GM12864 (cell line): Measurements from ENCODE around the gene SYT3.
A peak's percentile ranks its signal among the peaks of the same experiment; 100 is the strongest.

Experiments used
- DNase-seq: peaks from one replicate; pipeline ENCODE4 v3.0.0-alpha.2; 2011; ENCODE audit warnings: low read depth
- H3K4me3 ChIP-seq: 2 replicates; pipeline ENCODE4 v1.5.1; 2011; ENCODE audit warnings: mild to moderate bottlenecking, low read depth, low read length, control low read depth
- TF ChIP-seq, protein P1 (sequence below): IDR thresholded peaks from 2 replicates; pipeline ENCODE4 v1.5.1; 2011; ENCODE audit warnings: low read depth, mild to moderate bottlenecking, moderate library complexity, low read length, control low read depth, inconsistent platforms; ENCODE audit errors: missing control alignments

SYT3 gene

GRCh38 chr19:50639121-50640112 is at the start of gene SYT3:
SYT3 (minus strand) TSS chr19:50639881; CDS start chr19:50637411, 2,470 bp downstream.
- no peak for DNase-seq
- TF ChIP-seq, protein P1, sequence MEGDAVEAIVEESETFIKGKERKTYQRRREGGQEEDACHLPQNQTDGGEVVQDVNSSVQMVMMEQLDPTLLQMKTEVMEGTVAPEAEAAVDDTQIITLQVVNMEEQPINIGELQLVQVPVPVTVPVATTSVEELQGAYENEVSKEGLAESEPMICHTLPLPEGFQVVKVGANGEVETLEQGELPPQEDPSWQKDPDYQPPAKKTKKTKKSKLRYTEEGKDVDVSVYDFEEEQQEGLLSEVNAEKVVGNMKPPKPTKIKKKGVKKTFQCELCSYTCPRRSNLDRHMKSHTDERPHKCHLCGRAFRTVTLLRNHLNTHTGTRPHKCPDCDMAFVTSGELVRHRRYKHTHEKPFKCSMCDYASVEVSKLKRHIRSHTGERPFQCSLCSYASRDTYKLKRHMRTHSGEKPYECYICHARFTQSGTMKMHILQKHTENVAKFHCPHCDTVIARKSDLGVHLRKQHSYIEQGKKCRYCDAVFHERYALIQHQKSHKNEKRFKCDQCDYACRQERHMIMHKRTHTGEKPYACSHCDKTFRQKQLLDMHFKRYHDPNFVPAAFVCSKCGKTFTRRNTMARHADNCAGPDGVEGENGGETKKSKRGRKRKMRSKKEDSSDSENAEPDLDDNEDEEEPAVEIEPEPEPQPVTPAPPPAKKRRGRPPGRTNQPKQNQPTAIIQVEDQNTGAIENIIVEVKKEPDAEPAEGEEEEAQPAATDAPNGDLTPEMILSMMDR: no peak
- H3K4me3 ChIP-seq: no peak within 1 kb of the TSS

DNA sequence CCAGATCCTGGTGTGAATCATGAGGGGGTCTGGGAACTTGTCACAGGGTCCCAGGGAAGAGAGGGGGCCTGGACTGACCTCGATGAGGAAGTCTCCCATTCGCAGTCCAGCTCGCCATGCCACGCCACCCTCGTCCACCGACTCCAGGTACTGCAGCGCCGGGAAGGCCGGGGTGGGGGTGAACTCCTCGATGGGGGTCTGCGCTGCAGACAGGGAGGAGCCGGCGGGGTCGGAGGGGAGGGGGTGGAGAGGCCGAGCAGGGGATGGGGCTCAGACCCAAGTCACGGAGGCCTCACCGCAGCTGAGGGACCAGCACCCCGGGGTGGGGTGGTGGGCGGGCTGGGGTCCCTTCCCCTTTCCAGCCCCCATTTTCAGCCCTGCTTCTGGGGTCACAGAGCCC is 49.1 kb upstream of the SYT3 start:
- TF ChIP-seq, protein P1: no peak
- no peak for DNase-seq
- H3K4me3 ChIP-seq: no peak overlapping the region

DNA sequence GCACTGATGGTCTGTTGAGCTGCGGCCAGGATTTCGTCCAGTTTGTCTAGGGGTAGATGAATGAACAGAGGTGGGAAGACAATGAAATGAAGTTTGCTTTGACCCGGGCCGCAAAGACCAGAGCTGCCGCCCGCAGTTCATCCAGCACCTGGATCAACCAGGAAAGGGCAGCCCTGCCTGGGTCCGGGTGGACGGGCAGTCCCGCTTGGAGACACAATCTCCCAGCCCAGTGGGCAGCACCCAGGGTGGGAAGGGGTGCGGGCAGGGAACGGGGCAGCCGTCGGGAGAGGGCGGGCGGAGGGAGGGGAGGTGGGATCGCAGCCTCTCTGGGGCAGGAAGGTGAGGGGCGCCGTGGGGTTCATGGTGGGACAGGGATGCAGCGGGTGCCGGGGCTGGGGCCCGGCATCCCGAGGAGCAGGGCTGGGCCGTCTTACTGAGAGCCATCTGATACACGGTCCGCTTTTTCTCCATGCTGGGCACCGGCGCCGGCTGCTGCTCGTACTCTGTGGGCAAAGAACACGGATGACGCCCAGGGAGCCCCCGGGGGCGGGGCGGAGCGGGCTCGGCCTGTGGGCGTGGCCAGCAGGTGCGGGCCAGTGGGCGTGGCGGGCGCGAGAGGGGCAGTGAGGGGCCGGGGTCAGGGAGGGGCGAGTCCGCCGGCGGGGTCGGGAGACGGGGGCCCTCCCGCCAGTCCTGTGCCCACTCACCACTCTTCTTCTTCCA is 46.8 kb upstream of the SYT3 start:
- TF ChIP-seq, protein P1: no peak
- no peak for DNase-seq
- no peak overlapping the region for H3K4me3 ChIP-seq

GRCh38 chr19:50679177-50680125 is 39.8 kb upstream of the SYT3 start:
- TF ChIP-seq, protein P1: no peak
- no peak overlapping the region for H3K4me3 ChIP-seq
- peak; percentile 51 for DNase-seq

GRCh38 chr19:50678323-50678722 is 38.6 kb upstream of the SYT3 start:
- TF ChIP-seq, protein P1: no peak
- no peak for DNase-seq
- H3K4me3 ChIP-seq: no peak overlapping the region

GRCh38 chr19:50677636-50678035 is 38.0 kb upstream of the SYT3 start:
- DNase-seq: no peak

More at GRCh38 chr19:50677636-50678035, 38.0 kb upstream of the SYT3 start:
- H3K4me3 ChIP-seq: no peak overlapping the region
- TF ChIP-seq, protein P1: no peak
